Activated T-helper 2 cell treated with anti-CD3 and anti-CD28 coated beads, Interferon-gamma antibody, Interleukin-2, Interleukin-4, amounts not matched to agents 10 μg/mL and 5 μg/mL and 100 μg/mL, durations not matched to agents 14 hours and 24 hours and 36 hours (primary cell): ENCODE data around the gene ENOX2. TPM values are rescaled to one million over a fixed set of nuclear protein-coding genes. Genes with fewer than 3 reads are reported as not detected.
"Not testable (repeated sequence)": the region's sequence is repeated elsewhere in the genome, so short reads cannot be mapped to it uniquely, and the experiment has no call there.

Source experiments
- DNase-seq: peaks from one replicate; pipeline ENCODE4 v3.0.0; 2021; ENCODE audit warnings: low spot score
- H3K27ac Mint-ChIP-seq: one replicate; pipeline ENCODE4 v1.8.0; 2021; ENCODE audit warnings: mixed read lengths
- H3K27me3 Mint-ChIP-seq: one replicate; pipeline ENCODE4 v1.8.0; 2021; ENCODE audit warnings: low read depth, mixed read lengths
- H3K36me3 Mint-ChIP-seq: one replicate; pipeline ENCODE4 v1.8.0; 2021; ENCODE audit warnings: low read depth, mixed read lengths
- H3K4me1 Mint-ChIP-seq: one replicate; pipeline ENCODE4 v1.8.0; 2021; ENCODE audit warnings: low read depth, mixed read lengths
- H3K4me3 Mint-ChIP-seq: one replicate; pipeline ENCODE4 v1.8.0; 2021; ENCODE audit warnings: low read depth, mild to moderate bottlenecking, moderate library complexity, mixed read lengths
- H3K9me3 Mint-ChIP-seq: one replicate; pipeline ENCODE4 v1.8.0; 2021; ENCODE audit warnings: mixed read lengths
- intact Hi-C: fragments of 100-400 bp; cut with micrococcal nuclease; formaldehyde crosslinking; loops from one replicate; pipeline ENCODE4 v1.15.1; 2023
- total RNA-seq: library from RNA; stranded (reverse); gene quantifications from 2 replicates; pipeline ENCODE4 v1.2.3, GENCODE V29; 2022

The ENOX2 gene
- 17.7 and 17.8 TPM in 2 replicates for total RNA-seq

DNA sequence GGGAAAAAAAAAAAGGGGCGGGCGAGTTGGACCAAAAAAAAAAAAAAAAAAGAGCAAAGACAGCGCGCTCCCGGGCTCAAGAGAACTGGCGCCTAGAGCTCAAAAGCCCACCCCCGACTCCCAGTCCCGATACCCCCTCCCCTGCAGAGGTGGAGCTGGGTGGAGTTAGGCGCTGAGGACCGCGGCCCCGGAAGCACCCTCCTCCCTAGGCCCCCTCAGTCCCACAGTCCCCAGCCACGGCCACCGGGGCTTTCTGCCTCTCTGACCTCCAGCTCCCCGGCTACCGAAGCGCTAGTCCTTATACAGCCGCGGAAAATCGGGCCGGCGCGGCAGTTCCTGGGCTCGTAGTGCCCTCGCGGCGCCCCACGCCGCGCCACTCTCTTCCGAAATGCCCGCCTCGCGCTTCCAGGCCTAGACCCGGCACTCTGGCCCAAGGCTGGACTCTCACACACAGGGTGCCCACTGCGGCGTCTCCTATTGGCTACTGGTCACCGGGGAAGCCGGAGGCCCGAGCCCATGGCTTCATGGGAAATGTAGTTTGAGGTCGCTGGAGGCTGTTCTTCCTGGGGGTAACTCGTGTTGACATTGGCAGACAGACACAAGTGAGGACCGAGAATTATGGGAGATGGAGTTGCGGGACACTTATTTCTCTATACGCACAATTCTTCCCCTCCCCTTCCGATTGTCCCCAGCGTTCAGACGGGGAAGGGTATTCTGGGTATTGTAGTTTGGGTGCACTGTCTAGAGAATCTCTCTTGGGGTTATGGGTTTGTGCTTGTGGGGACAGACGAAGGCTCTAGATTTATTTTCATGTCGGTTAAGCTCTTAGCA lies at the start of gene ENOX2:
Gene ENOX2, minus strand, starts transcription at position 427 of the 831 bp plus-strand sequence. CDS start 199,993 bp downstream, outside the sequence.
- Mint-ChIP-seq H3K4me1 (peaks cover 8% of the 10 kb centered on the region), H3K27ac (peak within 1 kb of the TSS; percentile 80), H3K4me3 (no peak within 1 kb of the TSS), H3K27me3 (peaks cover 3% of the 10 kb centered on the region), H3K9me3 (no peaks in the 10 kb centered on the region), H3K36me3 (peaks cover 4% of the 10 kb centered on the region)
- peak; percentile 82 for DNase-seq
- intact Hi-C loops = loop anchor here (1.0 to 10.0 kb wide), 4 partner anchors 128 to 636 kb away; partner anchors contain the start of genes RBMX2, SLC25A14 and ZNF280C

GRCh38 chrX:130952266-130953043 lies 49.4 kb upstream of the ENOX2 start:
- no peaks in the 10 kb centered on the region for H3K36me3 Mint-ChIP-seq
- no peak overlapping the region for H3K27ac Mint-ChIP-seq
- peaks cover 2% of the 10 kb centered on the region for H3K27me3 Mint-ChIP-seq
- no peak overlapping the region for H3K4me3 Mint-ChIP-seq
- no peaks in the 10 kb centered on the region for H3K4me1 Mint-ChIP-seq
- intact Hi-C loops = no loop called here
- no peaks in the 10 kb centered on the region for H3K9me3 Mint-ChIP-seq
- DNase-seq = no peak

DNA sequence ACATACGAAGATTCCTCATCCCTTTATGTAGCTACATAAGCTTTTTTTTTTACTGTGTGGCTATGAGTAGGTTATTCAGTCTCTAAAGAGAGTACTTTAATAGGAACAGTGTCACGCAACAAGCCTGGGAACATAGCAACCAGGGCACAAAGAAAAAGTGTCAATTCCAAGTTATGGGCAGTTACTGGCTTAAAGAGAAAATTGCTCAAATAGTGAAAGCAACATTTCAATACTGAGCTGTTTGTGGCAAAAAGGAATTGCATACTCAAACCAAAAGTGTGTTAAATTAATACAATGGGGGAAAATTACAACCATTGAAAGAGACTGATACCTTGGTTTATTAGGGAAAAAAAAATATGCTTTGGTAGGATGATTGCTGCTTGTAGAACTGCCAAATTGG lies 41.2 kb upstream of the ENOX2 start:
- no peaks in the 10 kb centered on the region for H3K36me3 Mint-ChIP-seq
- peaks cover 11% of the 10 kb centered on the region for H3K27me3 Mint-ChIP-seq
- H3K9me3 Mint-ChIP-seq = no peaks in the 10 kb centered on the region
- no peaks in the 10 kb centered on the region for H3K4me1 Mint-ChIP-seq
- H3K27ac Mint-ChIP-seq = no peak overlapping the region
- intact Hi-C loops = no loop called here
- H3K4me3 Mint-ChIP-seq = no peak overlapping the region
- no peak for DNase-seq

GRCh38 chrX:130937101-130937500 lies 34.1 kb upstream of the ENOX2 start:
- no peaks in the 10 kb centered on the region for H3K4me1 Mint-ChIP-seq
- H3K27me3 Mint-ChIP-seq = peaks cover 7% of the 10 kb centered on the region
- intact Hi-C loops = no loop called here
- DNase-seq = no peak
- H3K36me3 Mint-ChIP-seq = no peaks in the 10 kb centered on the region
- H3K9me3 Mint-ChIP-seq = no peaks in the 10 kb centered on the region
- no peak overlapping the region for H3K4me3 Mint-ChIP-seq
- H3K27ac Mint-ChIP-seq = no peak overlapping the region

- intact Hi-C loops = no loop called here
- Mint-ChIP-seq H3K27me3 (peaks cover under 1% of the 10 kb centered on the region), H3K9me3 (no peaks in the 10 kb centered on the region), H3K27ac (no peak overlapping the region), H3K36me3 (no peaks in the 10 kb centered on the region), H3K4me3 (no peak overlapping the region), H3K4me1 (no peaks in the 10 kb centered on the region)
- no peak for DNase-seq
Observed at GRCh38 chrX:130933358-130933757, 30.3 kb upstream of the ENOX2 start.

- H3K36me3 Mint-ChIP-seq, H3K4me1 Mint-ChIP-seq, DNase-seq, H3K9me3 Mint-ChIP-seq, H3K4me3 Mint-ChIP-seq, H3K27ac Mint-ChIP-seq, H3K27me3 Mint-ChIP-seq, intact Hi-C loops: not testable (repeated sequence)
Observed at GRCh38 chrX:130920405-130920804, 17.4 kb upstream of the ENOX2 start.

GRCh38 chrX:130919676-130920075 lies 16.7 kb upstream of the ENOX2 start:
- not testable (repeated sequence) for H3K36me3 Mint-ChIP-seq, H3K27ac Mint-ChIP-seq, H3K27me3 Mint-ChIP-seq, H3K9me3 Mint-ChIP-seq, H3K4me3 Mint-ChIP-seq, DNase-seq, H3K4me1 Mint-ChIP-seq
- intact Hi-C loops = loop anchor here (5.0 kb wide), 1 partner anchor 342 kb away; no protein-coding TSS in a partner anchor

DNA sequence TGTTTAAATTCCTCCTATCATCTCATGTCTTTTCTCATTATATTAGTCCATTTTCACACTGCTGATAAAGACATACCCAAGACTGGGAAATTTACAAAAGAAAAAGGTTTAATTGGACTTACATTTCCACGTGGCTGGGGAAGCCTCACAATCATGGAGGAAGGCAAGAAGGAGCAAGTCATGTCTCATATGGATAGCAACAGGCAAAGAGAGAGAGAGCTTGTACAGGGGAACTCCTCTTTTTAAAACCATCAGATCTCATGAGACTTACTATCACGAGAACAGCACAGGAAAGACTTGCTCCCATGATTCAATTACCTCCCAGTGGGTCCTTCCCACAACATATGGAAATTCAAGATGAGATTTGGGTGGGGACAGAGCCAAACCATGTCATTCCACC lies 15.5 kb upstream of the ENOX2 start:
- not testable (repeated sequence) for H3K27ac Mint-ChIP-seq, H3K36me3 Mint-ChIP-seq, H3K9me3 Mint-ChIP-seq, DNase-seq, H3K4me1 Mint-ChIP-seq, H3K27me3 Mint-ChIP-seq, H3K4me3 Mint-ChIP-seq
- intact Hi-C loops = loop anchor here (5.0 kb wide), 1 partner anchor 341 kb away; no protein-coding TSS in a partner anchor

DNA sequence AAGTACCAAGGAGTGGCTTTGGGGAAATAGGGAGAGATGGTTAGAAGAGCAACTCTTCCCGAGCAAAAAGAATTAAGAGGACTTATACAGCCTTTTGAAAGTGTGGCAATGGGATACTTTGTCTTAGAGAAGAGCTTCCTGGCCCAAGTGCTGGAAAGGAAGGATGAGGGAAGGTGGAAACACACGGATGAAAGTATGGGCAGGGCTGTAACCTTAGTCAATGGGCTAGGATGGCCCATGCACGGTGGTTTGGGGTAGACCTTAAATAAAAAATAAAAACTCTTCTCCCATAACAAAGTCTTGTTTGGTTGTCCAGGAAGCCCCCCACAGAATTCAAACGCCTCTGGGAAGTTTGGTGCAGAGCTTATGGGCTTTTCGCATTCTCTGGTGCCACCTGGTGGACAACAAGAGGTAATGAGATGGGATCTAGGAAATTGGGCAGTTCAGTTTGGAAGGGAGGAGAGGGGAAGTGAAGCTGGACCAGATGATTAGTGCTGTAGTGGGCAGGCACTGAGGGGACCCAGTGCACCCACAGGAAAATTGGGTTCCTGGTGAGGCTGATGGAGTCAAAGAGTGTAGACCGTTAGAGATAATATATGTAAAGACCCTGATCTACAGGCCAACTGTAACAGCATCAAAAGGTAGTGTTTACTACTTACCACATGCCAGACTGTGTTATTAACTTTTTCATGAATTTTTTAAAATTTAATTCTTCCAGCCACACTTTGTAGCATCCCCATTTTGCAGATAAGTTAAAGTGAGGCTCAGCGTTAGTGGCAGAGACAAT lies 13.8 kb upstream of the ENOX2 start:
- DNase-seq = no peak
- Mint-ChIP-seq H3K36me3 (no peaks in the 10 kb centered on the region), H3K27ac (no peak overlapping the region), H3K9me3 (no peaks in the 10 kb centered on the region), H3K4me3 (no peak overlapping the region), H3K27me3 (peaks cover 2% of the 10 kb centered on the region), H3K4me1 (no peaks in the 10 kb centered on the region)
- intact Hi-C loops = loop anchor here (1.0 to 5.0 kb wide), 2 partner anchors 340 to 378 kb away; no protein-coding TSS in a partner anchor

GRCh38 chrX:130915302-130915701 lies 12.3 kb upstream of the ENOX2 start:
- intact Hi-C loops = loop anchor here (5.0 kb wide), 1 partner anchor 338 kb away; no protein-coding TSS in a partner anchor
- no peaks in the 10 kb centered on the region for H3K36me3 Mint-ChIP-seq
- H3K9me3 Mint-ChIP-seq = no peaks in the 10 kb centered on the region
- H3K27me3 Mint-ChIP-seq = peaks cover 2% of the 10 kb centered on the region
- no peaks in the 10 kb centered on the region for H3K4me1 Mint-ChIP-seq
- no peak overlapping the region for H3K27ac Mint-ChIP-seq
- DNase-seq = no peak
- H3K4me3 Mint-ChIP-seq = no peak overlapping the region

DNA sequence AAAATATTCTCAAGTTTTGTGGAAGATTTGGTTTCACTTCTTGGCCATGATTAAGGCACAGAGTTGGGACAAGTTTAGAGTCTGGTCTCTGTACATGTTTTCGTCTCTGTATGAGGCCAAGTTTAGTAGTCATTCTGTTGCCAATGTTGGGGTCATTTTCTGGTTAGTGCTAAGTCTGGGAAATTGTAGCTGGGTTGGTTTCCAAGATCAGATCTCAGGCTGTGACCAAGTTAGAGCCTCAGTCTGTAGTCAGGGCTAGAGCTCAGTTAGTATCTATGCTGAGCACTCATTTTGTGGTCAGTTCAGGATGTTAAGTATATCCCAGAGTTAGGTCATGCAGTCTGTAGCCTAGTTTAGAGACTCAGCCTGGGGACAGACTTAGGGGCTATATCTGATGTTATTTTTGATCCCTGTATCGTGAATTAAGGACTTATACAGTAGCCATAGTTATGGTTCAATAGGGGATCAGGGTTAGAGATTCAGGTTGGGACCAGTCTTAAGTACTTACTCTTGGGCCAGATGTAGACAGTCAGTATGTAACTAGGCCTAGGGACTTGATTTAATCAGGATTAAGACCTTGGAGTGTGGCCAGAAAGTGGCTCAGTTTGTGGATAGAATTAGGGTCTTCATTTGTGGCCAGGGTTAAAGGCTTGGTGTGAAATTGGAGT lies 6.6 kb upstream of the ENOX2 start:
- Mint-ChIP-seq H3K9me3 (no peaks in the 10 kb centered on the region), H3K36me3 (no peaks in the 10 kb centered on the region), H3K27ac (no peak overlapping the region), H3K27me3 (peaks cover 3% of the 10 kb centered on the region), H3K4me3 (no peak overlapping the region), H3K4me1 (no peaks in the 10 kb centered on the region)
- no peak for DNase-seq
- intact Hi-C loops = loop anchor here (10.0 kb wide), 1 partner anchor 135 kb away; no protein-coding TSS in a partner anchor

DNA sequence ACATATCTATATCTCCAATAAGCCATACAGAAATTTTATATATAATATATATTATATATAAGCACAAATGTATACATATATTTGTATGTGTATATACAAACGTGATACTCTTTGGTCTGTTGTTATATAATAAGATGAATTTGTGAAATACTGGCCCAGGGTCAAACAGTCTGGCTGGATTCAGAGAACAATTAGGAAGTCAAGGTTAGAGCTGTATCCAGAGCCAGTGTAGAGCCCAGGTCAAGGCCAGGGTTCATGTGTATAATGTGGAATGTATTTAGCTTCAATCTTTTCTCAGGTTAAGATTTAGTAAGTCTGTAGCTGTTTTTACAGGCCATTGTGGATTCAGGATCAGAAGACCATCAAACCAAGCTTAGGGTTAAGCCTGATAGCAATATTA lies 3.8 kb upstream of the ENOX2 start:
- intact Hi-C loops = loop anchor here (10.0 kb wide), 1 partner anchor 132 kb away; no protein-coding TSS in a partner anchor
- peaks cover 6% of the 10 kb centered on the region for H3K4me1 Mint-ChIP-seq
- H3K27ac Mint-ChIP-seq = no peak overlapping the region
- H3K27me3 Mint-ChIP-seq = peaks cover 3% of the 10 kb centered on the region
- H3K36me3 Mint-ChIP-seq = peaks cover 3% of the 10 kb centered on the region
- H3K4me3 Mint-ChIP-seq = no peak overlapping the region
- no peak for DNase-seq
- no peaks in the 10 kb centered on the region for H3K9me3 Mint-ChIP-seq
